Measurements from ENCODE around the gene TLCD3A. TPM values are rescaled to one million over a fixed set of nuclear protein-coding genes. Genes with fewer than 3 reads are reported as not detected.
A peak's percentile ranks its signal among the peaks of the same experiment; 100 is the strongest.

TLCD3A gene
- total and polyA plus RNA-seq, 9 of the 15 experiments (the other 6 are each of a cell fraction or from before 2014, with no cell fraction given) = 1.3 to 13.5 (median 7.3) TPM

GRCh38 chr17:693791-694638 is 38.4 kb upstream of the TLCD3A start:
- in situ Hi-C loops (cut with MboI) = no loop called here
- Histone ChIP-seq H3K27me3 (ENCODE audit: control insufficient read depth in 2 of 2, insufficient read depth in 2 of 2, low read length in 2 of 2) (no peaks in the 10 kb centered on the region), H3K4me2 (ENCODE audit: insufficient read depth, low read length) (no peak overlapping the region), H3K79me2 (ENCODE audit: control insufficient read depth, insufficient read depth, low read length) (no peaks in the 10 kb centered on the region), H2AFZ (ENCODE audit: low read depth, low read length) (no peak overlapping the region), H3K9me3 (replicated peaks; ENCODE audit: control insufficient read depth, insufficient read depth, low read depth, low read length) (no peaks in the 10 kb centered on the region), H3K9ac (ENCODE audit: insufficient read depth in 1 of 2, low read depth in 2 of 2, low read length in 2 of 2) (no peak overlapping the region), H3K4me1 (replicated peaks in 1 of 2; ENCODE audit: control insufficient read depth in 2 of 2, insufficient read depth in 2 of 2, low read length in 2 of 2) (no peaks in the 10 kb centered on the region), H3K36me3 (ENCODE audit: control insufficient read depth, insufficient read depth, low read length) (peaks cover 52% of the 10 kb centered on the region), H4K20me1 (replicated peaks; ENCODE audit: control insufficient read depth, insufficient read depth, low read length) (no peaks in the 10 kb centered on the region), H3K4me3 (no peak overlapping the region), H3K27ac (ENCODE audit: extremely low read depth, low read depth, low read length) (no peak overlapping the region), H3K9me1 (ENCODE audit: control insufficient read depth, insufficient read depth, low read length) (no peaks in the 10 kb centered on the region)
- no peak for ATAC-seq
- no peak for DNase-seq (ENCODE audit: extremely low read depth in 1 of 4, low spot score in 3 of 4)
- ChIA-PET CTCF (ENCODE audit: low intra/inter-chr PET ratio) (no interaction called here), POLR2A (interaction anchor here (0.6 kb wide), 1 partner anchor 52 kb away, joined by 3 read pairs; no protein-coding TSS in a partner anchor)
- 73% methylated on average over 10 of the region's 14 CpGs for WGBS (ENCODE audit: insufficient coverage, low coverage, missing lambda C conversion rate)
- FAIRE-seq = no peak
- intact Hi-C loops (cut with micrococcal nuclease) = no loop called here
- no TSS peak for BruUV-seq (replicated peaks)
- TF ChIP-seq CLOCK (CRISPR knock-in tag; IDR thresholded peaks at IDR 0.05; ENCODE audit: borderline replicate concordance) (no peak), FOSL1 (tag; conservative IDR thresholded peaks at IDR 0.05) (peak; percentile 36; the same call in 1 of the 2 replicates)

All from K562 (cell line).